ENCODE measurements around the gene KDM3A. TPM values are rescaled to one million over a fixed set of nuclear protein-coding genes. Genes with fewer than 3 reads are reported as not detected.
"Not testable (repeated sequence)": the region's sequence is repeated elsewhere in the genome, so short reads cannot be mapped to it uniquely, and the experiment has no call there.

The KDM3A gene
- polyA plus RNA-seq, 10 donors: 43.4 to 79.5 (median 55.3) TPM

DNA sequence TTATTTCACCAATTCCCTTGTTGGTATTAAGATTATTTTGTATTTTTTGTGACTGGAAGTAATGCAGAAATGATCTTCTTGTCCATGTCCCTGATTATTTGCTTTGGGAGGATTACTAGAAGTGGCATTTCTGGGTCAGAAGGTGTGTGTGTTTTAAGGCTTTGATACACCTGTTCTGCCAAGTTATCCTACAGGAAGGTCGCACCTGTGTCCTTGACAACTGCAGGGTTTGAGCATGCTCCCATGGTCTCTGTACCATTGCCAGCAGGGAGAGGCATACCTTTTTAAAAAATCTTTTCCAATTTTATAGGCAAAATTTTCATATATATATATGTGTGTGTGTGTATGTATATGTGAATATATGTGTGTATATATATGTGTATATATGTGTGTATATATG is 29.7 kb downstream of the KDM3A start:
- DNase-seq: no peak

- no peak for DNase-seq
Measured at GRCh38 chr2:86471637-86472036, 30.5 kb downstream of the KDM3A start.

GRCh38 chr2:86476092-86476491 is 34.9 kb downstream of the KDM3A start:
- peak in 1 of 3 donors; percentile 15 for DNase-seq

GRCh38 chr2:86476918-86477317 is 35.7 kb downstream of the KDM3A start:
- DNase-seq: no peak

GRCh38 chr2:86477349-86477748 is 36.2 kb downstream of the KDM3A start:
- DNase-seq: no peak

GRCh38 chr2:86480105-86480504 is 38.9 kb downstream of the KDM3A start:
- DNase-seq: peak; percentile 15 to 59 (median 44)

DNA sequence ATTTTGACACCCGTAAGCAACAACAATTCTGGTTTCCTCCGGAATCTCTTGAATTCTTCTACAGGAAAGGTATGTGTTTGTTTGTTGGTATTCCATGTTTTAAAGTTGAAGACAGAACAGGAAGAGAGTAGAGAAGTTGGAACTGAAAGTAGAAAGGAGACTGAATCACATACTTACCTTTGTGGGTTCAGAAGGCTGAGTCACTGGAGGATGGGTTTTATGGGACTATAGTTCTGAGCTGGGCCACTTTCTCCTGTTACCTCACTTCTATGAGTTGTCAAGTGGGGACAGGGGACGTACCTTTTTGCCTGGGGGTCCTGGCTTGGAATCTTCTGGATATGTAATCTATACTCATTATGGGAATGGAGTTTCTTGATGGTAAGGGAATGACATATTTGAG is 40.9 kb downstream of the KDM3A start:
- DNase-seq: no peak

DNA sequence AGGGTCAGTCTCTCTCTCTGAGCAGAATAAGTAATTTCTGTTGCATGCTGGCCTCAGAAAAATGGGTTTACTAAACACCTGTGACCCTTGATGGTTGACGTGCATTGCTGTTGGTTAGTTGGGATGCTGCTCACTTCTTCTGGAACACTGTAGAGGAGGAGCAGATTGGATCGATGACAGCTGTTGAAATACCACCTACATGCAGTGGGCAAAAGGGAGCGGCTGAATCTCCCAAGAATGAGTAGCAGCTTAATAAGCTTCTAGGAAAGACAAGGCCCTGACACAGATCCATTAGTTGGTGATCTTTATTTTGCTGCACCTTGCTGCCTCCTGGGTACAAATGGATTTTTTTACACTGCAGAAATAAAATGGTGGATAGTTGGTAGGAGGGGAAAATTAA is 43.2 kb downstream of the KDM3A start:
- DNase-seq: no peak

- DNase-seq: no peak
Measured at GRCh38 chr2:86485103-86485502, 43.9 kb downstream of the KDM3A start.

- no peak for DNase-seq
Measured at GRCh38 chr2:86485802-86486201, 44.6 kb downstream of the KDM3A start.

DNA sequence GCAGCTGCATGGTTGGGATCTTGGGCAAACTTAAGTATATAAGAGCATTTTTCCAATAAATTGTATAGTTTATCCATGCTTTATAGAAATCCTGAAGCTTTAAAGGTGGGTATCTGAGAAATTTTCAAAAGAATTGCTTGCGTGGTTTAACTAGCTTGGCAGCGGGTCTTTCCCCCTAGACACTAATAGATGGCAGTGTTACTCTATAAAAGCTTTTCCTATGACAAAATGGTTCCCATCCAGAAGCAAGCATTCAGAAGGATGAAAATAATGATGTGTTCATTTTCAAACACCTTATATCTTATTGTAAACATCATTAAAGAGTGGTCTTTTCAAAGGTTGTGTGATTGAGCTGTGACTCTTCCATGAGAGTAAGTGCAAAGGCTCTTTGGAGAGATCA is 45.9 kb downstream of the KDM3A start:
- no peak for DNase-seq

DNA sequence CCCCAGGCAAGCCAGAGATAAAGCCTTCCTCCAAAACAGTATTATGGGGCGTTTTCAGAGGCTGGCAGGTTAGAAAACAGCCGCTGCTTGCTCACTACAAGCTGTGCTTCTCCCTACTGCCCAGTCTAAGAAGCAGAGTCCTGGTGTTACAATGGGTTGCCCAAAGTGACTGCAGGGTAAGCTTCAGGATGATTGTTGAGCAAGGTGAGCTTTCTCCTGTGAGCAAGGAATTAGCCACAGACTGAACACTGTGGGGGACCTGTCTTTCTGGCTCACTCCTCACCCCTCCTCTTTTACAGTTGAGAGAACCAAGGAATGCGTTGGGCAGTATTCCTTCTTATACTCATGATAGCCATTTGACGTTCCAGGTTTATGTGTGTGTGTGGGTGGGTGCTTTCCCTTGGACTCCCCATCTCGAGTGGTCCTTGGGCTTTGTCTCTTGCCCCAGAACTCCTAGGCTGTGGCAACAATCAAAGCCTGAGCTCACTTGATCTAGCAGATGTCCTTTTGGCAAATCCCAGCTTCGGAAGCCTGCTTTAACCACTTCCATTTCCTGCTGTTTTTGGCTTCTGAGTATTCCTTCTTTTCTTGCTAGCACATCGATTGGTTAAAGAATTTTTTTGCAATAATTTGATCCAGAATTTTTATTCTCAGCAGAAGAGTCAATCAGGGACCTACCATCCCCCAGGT is 47.5 kb downstream of the KDM3A start:
- no peak for DNase-seq

DNA sequence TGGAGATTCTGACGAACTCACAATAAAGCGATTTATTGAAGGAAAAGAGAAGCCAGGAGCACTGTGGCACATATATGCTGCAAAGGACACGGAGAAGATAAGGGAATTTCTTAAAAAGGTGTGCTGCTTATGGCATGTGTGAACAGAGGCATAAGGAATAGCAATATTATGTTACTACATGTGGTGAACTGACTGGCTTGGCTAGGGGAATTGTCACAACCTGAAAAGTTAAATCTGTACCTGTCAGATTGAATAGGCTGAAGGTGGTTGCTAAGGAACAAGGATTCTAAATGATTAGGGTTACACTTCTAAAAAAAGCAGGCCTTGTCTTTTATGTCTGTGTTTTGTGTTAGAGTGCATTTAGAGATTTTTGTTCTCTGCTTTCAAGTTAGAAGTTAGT is 48.4 kb downstream of the KDM3A start:
- DNase-seq: no peak

DNA sequence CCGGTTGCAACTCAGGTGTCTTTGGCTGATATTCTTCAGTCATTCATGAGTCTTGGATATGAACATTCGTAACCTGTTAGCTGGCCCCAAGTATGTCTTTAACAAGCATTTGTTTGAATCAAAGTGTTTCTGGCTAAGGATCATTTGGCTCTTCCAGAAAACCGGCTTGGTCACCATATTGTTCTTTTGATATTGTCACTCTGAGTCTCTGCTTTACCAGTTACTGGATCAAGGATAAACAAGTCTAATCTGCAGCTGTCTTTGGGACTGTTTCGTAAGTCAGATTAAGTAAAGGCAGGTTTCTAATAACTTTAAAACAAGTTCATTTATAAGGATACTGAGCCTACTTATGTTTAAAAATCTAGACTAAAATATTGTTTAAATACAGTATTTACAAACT is 49.1 kb downstream of the KDM3A start:
- no peak for DNase-seq

DNA sequence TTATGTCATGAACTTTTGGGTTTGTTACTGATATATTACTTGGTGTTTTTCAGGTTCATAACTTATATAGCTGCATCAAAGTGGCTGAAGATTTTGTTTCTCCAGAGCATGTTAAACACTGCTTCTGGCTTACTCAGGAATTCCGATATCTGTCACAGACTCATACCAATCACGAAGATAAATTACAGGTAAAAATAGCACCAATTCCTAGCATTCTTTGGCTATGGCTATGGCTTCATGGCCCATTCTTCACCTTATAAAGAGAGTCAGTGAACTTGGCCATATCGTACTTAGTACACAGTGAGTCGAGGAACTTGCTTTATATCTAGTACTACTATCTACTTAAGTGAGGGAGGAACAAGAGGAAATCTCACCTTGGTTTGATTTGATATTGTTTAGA is 49.9 kb downstream of the KDM3A start:
- no peak for DNase-seq

DNA sequence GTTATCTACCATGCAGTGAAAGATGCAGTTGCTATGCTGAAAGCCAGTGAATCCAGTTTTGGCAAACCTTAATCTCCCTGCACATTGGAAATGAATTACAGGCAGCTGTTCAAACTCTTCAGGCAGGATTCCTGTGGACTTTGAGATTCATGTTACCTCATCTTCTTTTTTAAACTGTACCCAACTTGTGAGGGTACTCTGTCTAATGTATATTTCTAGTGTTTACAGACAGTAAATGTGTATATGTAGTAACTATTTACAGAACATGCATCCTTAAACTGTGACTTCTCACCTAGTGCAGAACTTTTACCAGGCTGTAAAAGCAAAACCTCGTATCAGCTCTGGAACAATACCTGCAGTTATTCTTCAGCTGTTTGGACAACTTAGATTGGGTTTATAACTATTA is 50.9 kb downstream of the KDM3A start:
- DNase-seq: peak; percentile 46 to 60 (median 51)

DNA sequence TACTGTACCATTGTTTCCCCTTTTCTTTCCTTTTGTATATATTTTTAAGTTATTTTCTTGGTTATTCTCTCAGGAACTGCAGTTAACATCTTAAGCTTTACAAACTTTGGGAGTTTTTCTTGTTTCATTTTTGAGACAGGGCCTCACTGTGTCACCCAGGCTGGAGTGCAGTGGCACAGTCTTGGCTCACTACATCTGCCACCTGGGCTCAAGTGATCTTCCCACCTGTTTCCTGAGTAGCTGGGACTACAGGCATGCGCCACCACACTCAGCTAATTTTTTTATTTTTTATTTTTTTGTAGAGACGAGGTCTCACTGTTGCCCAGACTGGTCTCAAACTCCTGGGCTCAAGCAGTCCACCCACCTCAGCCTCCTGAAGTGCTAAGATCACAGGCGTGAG is 55.2 kb downstream of the KDM3A start:
- DNase-seq: not testable (repeated sequence)

- DNase-seq: no peak
Measured at GRCh38 chr2:86498468-86499260, 57.5 kb downstream of the KDM3A start.

- no peak for DNase-seq
Measured at GRCh38 chr2:86499326-86499725, 58.2 kb downstream of the KDM3A start.

DNA sequence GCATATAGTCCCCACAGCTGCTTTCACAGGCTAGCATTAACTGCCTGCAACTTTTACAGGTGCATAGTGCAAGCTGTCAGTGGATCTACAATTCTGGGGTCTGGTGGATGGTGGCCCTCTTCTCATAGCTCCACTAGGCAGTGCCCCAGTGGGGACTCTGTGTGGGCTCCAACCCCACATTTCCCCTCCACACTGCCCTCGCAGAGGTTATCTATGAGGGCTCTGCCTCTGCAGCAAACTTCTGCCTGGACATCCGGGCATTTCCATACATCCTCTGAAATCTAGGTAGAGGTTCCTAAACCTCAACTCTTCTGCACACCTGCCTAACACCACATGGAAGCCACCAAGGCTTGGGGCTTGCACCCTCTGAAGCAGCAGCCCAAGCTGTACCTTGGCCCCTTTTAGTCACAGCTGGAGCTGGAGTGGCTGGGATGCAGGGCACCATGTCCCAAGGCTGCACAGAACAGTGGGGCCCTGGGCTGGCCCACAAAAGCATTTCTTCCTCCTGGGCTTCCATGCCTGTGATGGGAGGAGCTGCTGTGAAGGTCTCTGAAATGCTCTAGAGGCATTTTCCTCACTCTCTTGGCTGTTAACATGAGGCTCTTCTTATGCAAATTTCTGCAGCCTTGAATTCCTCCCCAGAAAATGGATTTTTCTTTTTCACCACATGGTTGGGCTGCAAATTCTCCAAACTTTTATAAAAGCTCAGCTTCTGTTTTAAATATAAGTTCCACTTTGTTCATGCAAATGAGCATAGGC is 59.3 kb downstream of the KDM3A start:
- no peak for DNase-seq

DNA sequence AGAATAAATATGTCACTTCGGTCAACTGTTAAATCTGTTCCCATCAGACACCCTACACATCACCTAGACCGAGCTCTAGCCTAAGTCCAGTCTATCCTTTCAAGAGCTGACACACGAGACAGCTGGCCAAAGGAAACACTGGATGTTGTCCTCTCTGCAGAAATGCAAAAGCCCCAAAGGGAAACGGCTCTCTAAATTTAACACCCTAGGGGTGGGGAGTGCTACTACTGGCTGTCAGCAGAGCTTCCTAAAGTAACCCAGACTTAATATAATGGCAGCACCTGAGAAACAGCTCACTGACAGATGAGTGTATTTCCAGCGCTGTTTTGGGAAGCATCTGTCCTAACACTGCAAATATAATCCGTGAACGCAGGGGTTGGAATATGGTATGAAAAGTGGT is 66.4 kb downstream of the KDM3A start:
- no peak for DNase-seq

DNA sequence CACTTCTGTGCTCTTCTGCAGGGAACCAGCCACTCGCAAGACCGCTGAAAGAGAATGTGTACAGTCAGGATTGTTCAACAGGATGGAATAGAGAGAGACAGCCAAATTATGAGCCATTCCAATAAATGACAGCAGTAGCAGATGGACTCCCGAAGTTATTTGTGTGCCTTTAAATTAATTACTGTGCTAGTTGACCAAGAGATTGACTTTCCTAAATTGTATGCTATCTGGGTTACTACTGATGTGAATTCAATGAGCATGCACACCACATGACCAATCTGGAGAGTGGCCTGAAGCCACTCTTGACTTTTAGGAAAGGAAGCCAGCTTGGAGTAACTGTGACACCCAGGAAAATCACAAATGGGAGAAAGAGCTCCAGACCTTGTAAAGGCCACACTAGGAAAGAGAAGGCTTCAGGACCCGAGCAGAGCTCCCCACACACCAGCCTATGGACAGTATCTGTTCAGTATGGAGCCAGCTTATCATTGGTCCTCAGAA is 69.3 kb downstream of the KDM3A start:
- DNase-seq: no peak

DNA sequence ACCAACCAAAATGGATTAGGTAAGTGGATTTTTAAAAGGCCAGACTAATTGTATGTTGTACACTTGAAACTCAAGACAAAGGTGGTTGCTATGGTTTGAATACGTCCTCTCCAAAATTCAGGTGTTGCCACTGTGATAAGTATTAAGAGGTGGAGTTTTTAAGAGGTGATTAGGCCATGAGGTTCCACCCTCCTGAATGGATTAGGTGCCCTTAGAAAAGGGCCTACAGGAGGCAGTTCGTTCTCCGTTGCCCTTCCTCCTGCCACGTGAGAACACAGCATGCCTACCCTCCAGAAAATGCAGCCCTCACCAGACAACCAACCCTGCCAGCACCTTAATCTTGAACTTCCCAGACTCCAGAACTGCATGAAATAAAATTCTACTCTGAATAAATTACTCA is 70.9 kb downstream of the KDM3A start:
- no peak for DNase-seq

Measured in muscle of back (tissue), 11 donors.